Kidney (tissue), 14 donors: ENCODE measurements around the gene DNAH17. TPM values are rescaled to one million over a fixed set of nuclear protein-coding genes. Genes with fewer than 3 reads are reported as not detected.

Experiments used
- DNase-seq, 5 donors: peaks; one replicate each; pipeline ENCODE4 v3.0.0-alpha.2; 2013 to 2020
- FAIRE-seq: peaks from 2 replicates; lab custom pipeline; 2012; peaks lifted over from hg19 to GRCh38; lab: Jason Lieb, UNC
- H3K27ac ChIP-seq, 2 donors: one replicate each; pipeline ENCODE4 v1.7.0; 2013; ENCODE audit warnings: low read depth in 2 of 2, low read length in 2 of 2, inconsistent platforms in 1 of 2
- H3K27me3 ChIP-seq: one replicate; pipeline ENCODE4 v1.7.1; 2013; ENCODE audit warnings: low read length, inconsistent platforms; ENCODE audit not compliant: control insufficient read depth, insufficient read depth
- H3K36me3 ChIP-seq, 3 donors: one replicate each; pipeline versions ENCODE4 v1.7.0 to v1.7.1; 2013; ENCODE audit warnings: low read length in 3 of 3, control low read depth in 1 of 3, inconsistent platforms in 1 of 3; ENCODE audit not compliant: insufficient read depth in 3 of 3, control insufficient read depth in 2 of 3
- H3K4me1 ChIP-seq, 3 donors: one replicate each; pipeline versions ENCODE4 v1.7.0 to v1.7.1; 2013; ENCODE audit warnings: low read length in 3 of 3, inconsistent platforms in 1 of 3, low read depth in 1 of 3; ENCODE audit not compliant: control insufficient read depth in 2 of 3, insufficient read depth in 2 of 3
- H3K4me3 ChIP-seq, 3 donors: one replicate each; pipeline versions ENCODE4 v1.7.0 to v1.8.1; 2013; ENCODE audit warnings: low read length in 3 of 3, control low read depth in 1 of 3, inconsistent platforms in 1 of 3
- H3K9ac ChIP-seq, 3 donors: one replicate each; pipeline versions ENCODE4 v1.7.0 to v1.7.1; 2013; ENCODE audit warnings: low read length in 3 of 3, control low read depth in 1 of 3, inconsistent platforms in 1 of 3
- H3K9me3 ChIP-seq, 3 donors: one replicate each; pipeline versions ENCODE4 v1.7.0 to v1.7.1; 2013; ENCODE audit warnings: low read length in 3 of 3, control low read depth in 1 of 3, inconsistent platforms in 1 of 3; ENCODE audit not compliant: control insufficient read depth in 2 of 3, insufficient read depth in 1 of 3
- intact Hi-C: fragments of 100-400 bp; cut with DNase I; formaldehyde crosslinking; loops from one replicate; pipeline ENCODE4 v1.11.1; 2022
- polyA plus RNA-seq: library from polyadenylated mRNA; stranded (reverse); fragments of 350-450 nt; fragmentation: Illumina TruSeq; extraction: RNeasy Lipid Tissue Mini Kit (QIAGEN cat#74804); gene quantifications from one replicate; pipeline ENCODE4 v1.2.3, GENCODE V29; 2014; ENCODE audit warnings: low read depth, low replicate concordance; ENCODE audit not compliant: insufficient read depth
- total RNA-seq: library from RNA; stranded (reverse); fragmentation: NEBNext Ultra II Directional; extraction: Animal tissue kit (Norgen Biotek cat#: 25700); gene quantifications from one replicate; pipeline ENCODE4 v1.2.1, GENCODE V29; 2021
- TF ChIP-seq, protein P1 (sequence below): IDR thresholded peaks from 3 replicates; pipeline ENCODE4 v1.5.1; 2012; ENCODE audit warnings: mild to moderate bottlenecking, moderate library complexity, borderline replicate concordance; ENCODE audit not compliant: insufficient read depth; ENCODE audit errors: extremely low read depth
- donor health status: control.
- donor health status: control.
- donor health status: control.
- donor health status: control.
- donor health status: control.
- donor health status: DM: yes; HTN: yes; CAD: no.
- donor health status: Normal renal cell carcinoma (clear cell type).

Gene DNAH17
- total and polyA plus RNA-seq, 2 donors from 2014 or later = 0.09 to 0.17 TPM

DNA sequence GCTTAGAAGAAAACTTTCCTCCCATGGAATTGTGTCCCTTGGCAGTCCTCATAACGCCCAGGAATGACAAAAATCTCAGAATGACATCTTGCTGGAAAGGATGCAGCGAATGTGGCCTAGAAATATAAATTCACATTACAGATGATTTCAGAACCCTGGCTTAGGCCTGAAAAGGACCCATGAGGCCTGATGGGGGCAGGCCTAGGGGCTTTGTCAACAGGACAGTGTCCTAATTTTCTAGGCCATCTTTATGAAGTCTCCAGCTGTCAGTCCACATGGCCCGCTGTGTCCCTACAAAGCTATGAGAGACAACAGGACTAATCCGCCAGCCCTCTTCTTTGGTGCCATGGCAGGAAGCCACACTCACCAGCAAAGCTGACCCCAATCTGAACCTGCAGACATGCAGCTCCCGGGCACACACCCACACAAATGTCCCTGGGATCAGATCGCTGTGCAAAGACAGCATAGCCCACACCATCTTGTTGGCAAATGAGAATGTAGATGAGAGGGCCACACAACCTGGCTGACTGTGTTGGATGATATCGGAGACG is 40.4 kb upstream of the DNAH17 start:
- H3K36me3 ChIP-seq = no peaks in the 10 kb centered on the region
- no peaks in the 10 kb centered on the region for H3K27me3 ChIP-seq
- DNase-seq (peak in 2 of 5 donors; percentile 31 to 64), FAIRE-seq (no peak)
- intact Hi-C loops = no loop called here
- TF ChIP-seq, protein P1, sequence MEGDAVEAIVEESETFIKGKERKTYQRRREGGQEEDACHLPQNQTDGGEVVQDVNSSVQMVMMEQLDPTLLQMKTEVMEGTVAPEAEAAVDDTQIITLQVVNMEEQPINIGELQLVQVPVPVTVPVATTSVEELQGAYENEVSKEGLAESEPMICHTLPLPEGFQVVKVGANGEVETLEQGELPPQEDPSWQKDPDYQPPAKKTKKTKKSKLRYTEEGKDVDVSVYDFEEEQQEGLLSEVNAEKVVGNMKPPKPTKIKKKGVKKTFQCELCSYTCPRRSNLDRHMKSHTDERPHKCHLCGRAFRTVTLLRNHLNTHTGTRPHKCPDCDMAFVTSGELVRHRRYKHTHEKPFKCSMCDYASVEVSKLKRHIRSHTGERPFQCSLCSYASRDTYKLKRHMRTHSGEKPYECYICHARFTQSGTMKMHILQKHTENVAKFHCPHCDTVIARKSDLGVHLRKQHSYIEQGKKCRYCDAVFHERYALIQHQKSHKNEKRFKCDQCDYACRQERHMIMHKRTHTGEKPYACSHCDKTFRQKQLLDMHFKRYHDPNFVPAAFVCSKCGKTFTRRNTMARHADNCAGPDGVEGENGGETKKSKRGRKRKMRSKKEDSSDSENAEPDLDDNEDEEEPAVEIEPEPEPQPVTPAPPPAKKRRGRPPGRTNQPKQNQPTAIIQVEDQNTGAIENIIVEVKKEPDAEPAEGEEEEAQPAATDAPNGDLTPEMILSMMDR = no peak
- peak overlapping the region in 1 of 2 donors; percentile 17 for H3K27ac ChIP-seq
- no peak overlapping the region for H3K4me3 ChIP-seq
- peaks cover 0 to 3% (median 0%) of the 10 kb centered on the region in 3 donors for H3K9me3 ChIP-seq
- H3K4me1 ChIP-seq = peaks cover 0 to 2% (median 0%) of the 10 kb centered on the region in 3 donors
- H3K9ac ChIP-seq = no peak overlapping the region

DNA sequence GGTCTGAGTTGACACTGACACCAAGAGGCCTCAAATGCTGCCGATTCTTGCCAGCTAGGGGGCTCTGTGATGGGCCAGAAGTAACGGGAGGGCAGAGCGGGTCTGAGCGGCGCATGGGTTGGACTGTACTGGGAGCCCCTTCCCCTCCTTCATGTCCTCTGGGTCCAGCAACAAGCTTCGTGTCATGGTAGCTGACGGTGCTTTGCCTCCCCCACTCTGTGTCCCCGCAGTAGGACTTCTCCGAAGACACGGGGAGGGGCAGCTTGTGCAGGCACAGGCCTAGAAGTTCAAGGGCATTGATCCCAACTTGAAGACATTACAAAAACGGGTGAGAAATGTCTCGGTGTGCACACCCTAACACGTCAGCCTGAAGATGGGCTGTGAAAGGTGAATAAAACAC is 39.8 kb upstream of the DNAH17 start:
- intact Hi-C loops = no loop called here
- Histone ChIP-seq H3K4me3 (no peak overlapping the region), H3K9me3 (peaks cover 0 to 3% (median 0%) of the 10 kb centered on the region in 3 donors), H3K27me3 (no peaks in the 10 kb centered on the region), H3K9ac (no peak overlapping the region), H3K27ac (no peak overlapping the region), H3K36me3 (no peaks in the 10 kb centered on the region), H3K4me1 (peaks cover 0 to 2% (median 0%) of the 10 kb centered on the region in 3 donors)
- DNase-seq (peak in 1 of 5 donors; percentile 54), FAIRE-seq (no peak)
- TF ChIP-seq, protein P1 = no peak

DNA sequence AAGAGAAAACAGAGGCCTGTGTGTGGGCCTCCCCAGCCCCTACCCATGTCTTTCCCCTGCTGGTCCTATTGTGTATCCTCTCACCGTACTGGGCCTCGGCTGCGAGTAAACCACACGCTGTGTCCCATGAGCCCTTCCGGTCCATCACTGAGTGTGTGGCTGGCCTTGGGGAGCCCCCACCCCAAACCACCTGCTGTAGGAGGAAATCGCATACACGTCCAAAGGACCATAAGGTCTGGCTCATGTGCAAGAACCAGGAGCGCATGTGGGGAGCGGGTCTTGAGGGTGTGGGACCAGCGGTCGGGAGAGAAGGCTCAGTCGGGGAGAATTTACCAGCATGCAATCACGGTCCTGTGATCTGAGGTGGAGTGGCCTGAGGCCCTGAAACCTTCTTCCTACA is 38.4 kb upstream of the DNAH17 start:
- H3K4me1 ChIP-seq = peaks cover 0 to 2% (median 0%) of the 10 kb centered on the region in 3 donors
- H3K36me3 ChIP-seq = no peaks in the 10 kb centered on the region
- no peak overlapping the region for H3K27ac ChIP-seq
- TF ChIP-seq, protein P1 = no peak
- FAIRE-seq (no peak), DNase-seq (peak in 1 of 5 donors; percentile 22)
- no peak overlapping the region for H3K9ac ChIP-seq
- no peaks in the 10 kb centered on the region for H3K27me3 ChIP-seq
- no peak overlapping the region for H3K4me3 ChIP-seq
- intact Hi-C loops = no loop called here
- H3K9me3 ChIP-seq = peaks cover 0 to 3% (median 0%) of the 10 kb centered on the region in 3 donors

DNA sequence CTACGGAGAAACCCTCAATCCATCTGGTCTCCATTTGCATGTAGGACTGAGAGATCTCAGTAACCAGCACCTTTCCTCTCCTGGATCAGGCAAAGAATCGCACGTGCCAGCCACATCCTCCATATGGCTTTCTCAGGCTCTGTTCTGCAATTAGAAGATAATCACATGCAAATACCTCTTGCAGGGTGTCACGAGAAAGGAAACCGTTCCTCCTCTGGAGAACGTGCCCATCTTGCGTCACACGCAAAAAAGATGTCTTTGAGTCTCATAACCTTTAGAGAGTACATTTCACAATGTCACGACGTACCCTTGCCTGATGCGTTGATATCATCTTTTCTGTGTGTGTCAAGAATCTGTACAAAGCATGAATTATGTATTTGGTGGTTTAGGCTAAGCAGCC is 36.2 kb upstream of the DNAH17 start:
- FAIRE-seq (no peak), DNase-seq (no peak)
- Histone ChIP-seq H3K9me3 (no peaks in the 10 kb centered on the region), H3K9ac (no peak overlapping the region), H3K27me3 (no peaks in the 10 kb centered on the region), H3K4me1 (peaks cover 0 to 2% (median 0%) of the 10 kb centered on the region in 3 donors), H3K4me3 (no peak overlapping the region), H3K27ac (no peak overlapping the region), H3K36me3 (no peaks in the 10 kb centered on the region)
- intact Hi-C loops = no loop called here
- TF ChIP-seq, protein P1 = no peak
